ENCODE measurements around the gene OR1D2. TPM values are rescaled to one million over a fixed set of nuclear protein-coding genes. Genes with fewer than 3 reads are reported as not detected.
"Not testable (repeated sequence)": the region's sequence is repeated elsewhere in the genome, so short reads cannot be mapped to it uniquely, and the experiment has no call there.

The OR1D2 gene, protein sequence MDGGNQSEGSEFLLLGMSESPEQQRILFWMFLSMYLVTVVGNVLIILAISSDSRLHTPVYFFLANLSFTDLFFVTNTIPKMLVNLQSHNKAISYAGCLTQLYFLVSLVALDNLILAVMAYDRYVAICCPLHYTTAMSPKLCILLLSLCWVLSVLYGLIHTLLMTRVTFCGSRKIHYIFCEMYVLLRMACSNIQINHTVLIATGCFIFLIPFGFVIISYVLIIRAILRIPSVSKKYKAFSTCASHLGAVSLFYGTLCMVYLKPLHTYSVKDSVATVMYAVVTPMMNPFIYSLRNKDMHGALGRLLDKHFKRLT
- under 1 TPM in 1 of 3 donors, not detected in 2; 0.05 TPM for polyA plus RNA-seq (ENCODE audit: insufficient read length in 3 of 3)
- long read RNA-seq, donor 1, result 0 reads
- long read RNA-seq, donor 2, result 0 reads
- long read RNA-seq, donor 3, result 0 reads
- long read RNA-seq, donor 4, result 0 reads
- long read RNA-seq, donor 5, partial matches to known transcripts, result 0 of 1 reads
- long read RNA-seq, donor 5, other reads (novel, unspliced or antisense), result 0 of 1 reads
- long read RNA-seq, donor 6, result 0 reads
- long read RNA-seq, donor 7, result 0 reads
- long read RNA-seq, donor 8, result 0 reads
- long read RNA-seq, donor 9, result 0 reads
- long read RNA-seq, donor 10, result 0 reads
- long read RNA-seq, donor 11, partial matches to known transcripts, result 0 of 1 reads
- long read RNA-seq, donor 11, other reads (novel, unspliced or antisense), result 0 of 1 reads
- long read RNA-seq, donor 12, result 0 reads
- long read RNA-seq, donor 13, result 0 reads
- long read RNA-seq, donor 14, result 0 reads
- long read RNA-seq, donor 15, result 0 reads
- long read RNA-seq, donor 16, partial matches to known transcripts, result 0 of 1 reads
- long read RNA-seq, donor 16, other reads (novel, unspliced or antisense), result 0 of 1 reads

GRCh38 chr17:3104322-3104721 is at the start of gene OR1D2:
TSS of gene OR1D2 (minus strand) at chr17:3104422. CDS start at chr17:3092996, 11,426 bp downstream.
- no peak for DNase-seq

GRCh38 chr17:3137494-3137893 is 33.3 kb upstream of the OR1D2 start:
- DNase-seq, result not testable (repeated sequence)

- no peak for DNase-seq
Measured at GRCh38 chr17:3127451-3127850, 23.2 kb upstream of the OR1D2 start, which contains the start of gene OR1G1. TSS of gene OR1G1 (minus strand) at chr17:3127551. CDS start at chr17:3127551, 0 bp downstream.

DNA sequence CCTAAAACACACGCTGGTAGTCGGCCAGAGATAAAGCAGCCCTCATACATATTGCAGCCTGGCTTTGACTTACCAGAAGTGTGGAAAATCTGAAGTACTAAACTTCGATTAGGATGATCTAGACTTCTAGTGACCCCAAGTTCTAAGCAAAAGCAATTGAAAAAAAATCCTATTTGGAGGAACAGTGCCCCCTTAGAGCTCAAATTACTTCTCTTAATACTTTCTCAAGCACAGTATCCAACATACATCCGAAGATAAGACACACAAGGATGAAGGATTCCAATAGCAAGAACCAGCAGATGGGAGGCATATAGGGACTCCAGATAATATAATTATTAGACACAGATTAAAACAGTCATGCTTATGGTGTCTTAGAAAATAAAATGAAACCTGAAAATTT is 30.4 kb downstream of the OR1D2 start:
- DNase-seq, result not testable (repeated sequence)

GRCh38 chr17:3065192-3065591 is 39.0 kb downstream of the OR1D2 start:
- not testable (repeated sequence) for DNase-seq

- DNase-seq, result not testable (repeated sequence)
Measured at GRCh38 chr17:3063507-3063906, 40.7 kb downstream of the OR1D2 start, which contains the start of gene OR1D5. TSS of gene OR1D5 (minus strand) at chr17:3063607. CDS start at chr17:3063607, 0 bp downstream.

- DNase-seq, result not testable (repeated sequence)
Measured at GRCh38 chr17:3062824-3063377, 41.3 kb downstream of the OR1D2 start.

DNA sequence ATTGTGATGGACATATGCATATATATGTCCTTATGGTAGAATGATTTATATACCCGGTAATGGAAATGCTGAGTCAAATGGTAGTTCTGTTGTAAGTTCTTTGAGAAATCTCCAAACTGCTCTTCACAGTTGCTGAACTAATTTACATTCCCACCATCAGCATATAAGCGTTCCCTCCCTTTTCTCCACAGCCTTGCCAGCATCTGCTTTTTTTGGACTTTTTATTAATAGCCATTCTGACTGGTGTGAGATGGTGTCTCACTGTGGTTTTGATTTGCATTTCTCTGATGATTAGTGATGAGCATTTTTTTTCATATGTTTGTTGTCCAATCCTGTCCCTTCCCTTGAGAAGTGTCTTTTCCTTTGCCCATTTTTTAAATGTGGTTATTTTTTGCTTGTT is 49.4 kb downstream of the OR1D2 start:
- not testable (repeated sequence) for DNase-seq

GRCh38 chr17:3049705-3050295 is 54.4 kb downstream of the OR1D2 start:
- no peak for DNase-seq

DNA sequence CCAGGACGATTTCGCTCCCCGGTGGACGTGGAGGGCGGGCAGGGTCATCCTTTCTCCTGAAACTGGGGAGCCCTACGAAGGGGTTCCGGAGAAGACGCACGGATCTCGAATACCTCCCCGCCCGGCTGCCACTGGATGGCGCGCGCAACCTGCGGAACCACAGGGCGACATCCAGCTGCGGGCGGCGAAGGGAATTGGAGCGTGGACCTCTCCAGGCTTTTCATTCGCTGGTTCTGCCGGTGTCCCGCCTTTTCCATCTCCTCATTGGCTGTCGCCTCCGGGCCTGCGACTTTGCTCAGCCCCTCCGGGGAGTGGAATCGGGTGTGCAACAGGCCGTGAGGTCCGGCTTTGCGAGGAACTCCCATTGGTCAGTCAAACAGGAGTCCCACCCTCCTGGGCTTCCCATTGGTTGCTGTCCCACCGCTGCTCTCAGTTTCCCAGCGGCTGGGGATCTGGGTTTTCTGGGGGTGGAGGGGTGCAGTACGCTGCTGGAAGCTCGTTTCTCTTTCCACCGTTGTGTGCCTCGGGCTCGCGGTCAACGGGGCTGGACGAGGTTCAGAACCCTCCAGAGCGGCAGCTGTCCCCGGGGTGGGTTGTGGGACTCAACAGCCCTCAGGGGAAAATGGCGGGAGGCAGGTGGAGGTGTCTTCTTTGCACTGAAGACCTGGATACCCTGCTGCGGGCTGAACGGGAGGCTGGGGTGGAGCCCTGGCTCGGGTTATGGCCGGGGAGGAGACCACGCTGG is 55.3 kb downstream of the OR1D2 start:
- DNase-seq, result peak; percentile 98

- no peak for DNase-seq
Measured at GRCh38 chr17:3046753-3047152, 57.5 kb downstream of the OR1D2 start.

- no peak for DNase-seq
Measured at GRCh38 chr17:3043737-3044365, 60.4 kb downstream of the OR1D2 start.

DNA sequence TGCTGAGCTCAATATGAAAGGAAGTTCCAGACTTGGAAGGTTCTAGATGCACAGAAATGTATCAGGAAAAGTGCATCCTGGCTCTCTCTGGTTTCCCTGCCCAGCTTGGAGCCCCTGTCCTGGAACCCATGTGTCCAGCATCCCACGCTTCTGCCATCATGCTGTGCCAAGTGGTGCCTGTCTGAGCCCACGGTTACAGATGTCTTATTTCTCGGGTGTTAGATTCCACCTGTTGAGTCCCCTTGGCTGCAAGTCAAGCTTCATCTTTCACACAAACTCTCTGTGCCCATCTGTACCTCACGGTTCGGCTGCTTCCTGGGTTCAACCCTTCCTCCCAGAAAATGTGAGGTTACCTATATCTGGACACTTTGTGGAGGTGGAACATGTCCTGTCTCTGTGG is 63.3 kb downstream of the OR1D2 start:
- DNase-seq, result no peak

- DNase-seq, result no peak
Measured at GRCh38 chr17:3039736-3040135, 64.5 kb downstream of the OR1D2 start.

GRCh38 chr17:3038941-3039340 is 65.3 kb downstream of the OR1D2 start:
- no peak for DNase-seq

Other genes with a start within 250 kb of the OR1D2 start
- gene OR1D5, start 40.8 kb downstream of the OR1D2 start, polyA plus RNA-seq (ENCODE audit: insufficient read length in 3 of 3), result not detected
- not detected for gene OR1G1, start 23.1 kb upstream of the OR1D2 start, polyA plus RNA-seq (ENCODE audit: insufficient read length in 3 of 3)
- gene OR1A2, start 93.1 kb upstream of the OR1D2 start, polyA plus RNA-seq (ENCODE audit: insufficient read length in 3 of 3), result not detected
- gene OR1A1, start 103.2 kb upstream of the OR1D2 start, polyA plus RNA-seq (ENCODE audit: insufficient read length in 3 of 3), result not detected
- gene OR3A1, start 193.9 kb upstream of the OR1D2 start, polyA plus RNA-seq (ENCODE audit: insufficient read length in 3 of 3), result under 1 TPM; 0.18 to 0.33 (median 0.19) TPM